NOMO-1 treated with dmso at 0.1 percent for 144 hours (cell line): Measurements from ENCODE around the gene FAM209B.
A peak's percentile ranks its signal among the peaks of the same experiment; 100 is the strongest.
"Not testable (repeated sequence)": the region's sequence is repeated elsewhere in the genome, so short reads cannot be mapped to it uniquely, and the experiment has no call there.

ENCODE experiments used
- DNase-seq: peaks from one replicate; lab custom pipeline; 2025; ENCODE audit not compliant: unreplicated experiment; lab: John Stamatoyannopoulos, UW

FAM209B gene, protein sequence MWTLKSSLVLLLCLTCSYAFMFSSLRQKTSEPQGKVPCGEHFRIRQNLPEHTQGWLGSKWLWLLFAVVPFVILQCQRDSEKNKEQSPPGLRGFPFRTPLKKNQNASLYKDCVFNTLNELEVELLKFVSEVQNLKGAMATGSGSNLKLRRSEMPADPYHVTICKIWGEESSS

DNA sequence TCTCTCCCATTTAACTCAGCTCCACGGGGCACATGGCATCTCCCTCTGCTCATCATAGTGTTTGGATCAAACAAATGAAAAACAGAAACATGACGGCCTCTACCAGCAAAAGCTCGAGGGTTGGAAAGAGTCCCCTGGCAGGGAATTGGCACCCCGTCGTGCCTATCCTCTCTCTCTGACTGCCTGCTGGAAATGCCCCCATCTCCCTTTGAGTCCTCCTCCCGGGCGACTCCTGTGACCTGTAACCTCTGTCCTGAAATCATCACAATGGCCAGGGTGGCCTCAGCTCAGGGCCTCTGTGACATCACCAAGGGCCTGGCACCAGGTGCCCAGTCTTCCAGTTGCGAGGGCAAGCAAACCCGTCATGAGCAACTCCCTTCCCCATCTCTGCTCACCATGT lies at the start of gene FAM209B:
TSS of gene FAM209B (plus strand) at position 301 of the 400 bp plus-strand sequence. CDS start at position 397, 96 bp downstream.
- DNase-seq = not testable (repeated sequence)

- DNase-seq = peak; percentile 74
Measured at GRCh38 chr20:56483970-56484369, 49.1 kb upstream of the FAM209B start.

- peak; percentile 68 for DNase-seq
Measured at GRCh38 chr20:56487216-56487615, 45.8 kb upstream of the FAM209B start.

GRCh38 chr20:56488566-56488965 lies 44.5 kb upstream of the FAM209B start:
- no peak for DNase-seq

DNA sequence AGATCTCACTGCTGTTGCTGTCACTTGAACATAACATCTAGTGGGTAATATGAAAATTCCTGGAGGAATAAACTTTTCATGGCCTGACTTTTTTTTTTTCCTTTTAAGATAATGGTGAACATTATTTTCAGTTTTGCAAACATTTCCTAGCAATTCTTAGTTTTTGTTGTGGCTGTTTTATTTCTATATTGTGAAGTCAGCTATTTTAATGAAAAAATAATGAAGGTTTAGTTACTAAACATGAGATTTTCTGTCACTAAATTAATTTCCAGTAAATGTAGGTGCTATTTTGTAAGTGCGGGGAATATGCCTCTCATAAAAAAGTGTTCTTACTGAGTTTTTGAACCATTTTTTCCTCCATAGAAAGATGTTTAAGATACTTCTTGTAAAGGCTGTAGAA lies 31.9 kb upstream of the FAM209B start:
- no peak for DNase-seq

DNA sequence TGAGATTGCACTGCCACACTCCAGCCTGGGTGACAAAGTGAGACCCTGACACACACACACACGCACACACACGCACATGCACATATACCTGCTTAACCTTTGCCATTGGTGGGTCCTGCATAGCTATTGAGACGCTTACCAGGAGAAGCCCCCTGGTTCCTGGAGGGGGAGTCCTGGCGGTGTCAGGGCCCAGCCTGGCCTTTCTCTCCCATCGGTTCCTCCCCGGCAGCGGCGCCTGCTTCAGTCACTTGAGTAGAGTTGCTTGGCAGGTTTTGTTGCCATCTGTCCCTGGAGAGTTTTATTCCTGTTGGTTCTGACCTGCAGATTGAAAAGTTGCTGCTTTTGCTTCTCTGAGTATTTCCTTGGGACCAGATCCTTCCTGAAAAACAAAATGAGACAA lies 29.1 kb upstream of the FAM209B start:
- no peak for DNase-seq

DNA sequence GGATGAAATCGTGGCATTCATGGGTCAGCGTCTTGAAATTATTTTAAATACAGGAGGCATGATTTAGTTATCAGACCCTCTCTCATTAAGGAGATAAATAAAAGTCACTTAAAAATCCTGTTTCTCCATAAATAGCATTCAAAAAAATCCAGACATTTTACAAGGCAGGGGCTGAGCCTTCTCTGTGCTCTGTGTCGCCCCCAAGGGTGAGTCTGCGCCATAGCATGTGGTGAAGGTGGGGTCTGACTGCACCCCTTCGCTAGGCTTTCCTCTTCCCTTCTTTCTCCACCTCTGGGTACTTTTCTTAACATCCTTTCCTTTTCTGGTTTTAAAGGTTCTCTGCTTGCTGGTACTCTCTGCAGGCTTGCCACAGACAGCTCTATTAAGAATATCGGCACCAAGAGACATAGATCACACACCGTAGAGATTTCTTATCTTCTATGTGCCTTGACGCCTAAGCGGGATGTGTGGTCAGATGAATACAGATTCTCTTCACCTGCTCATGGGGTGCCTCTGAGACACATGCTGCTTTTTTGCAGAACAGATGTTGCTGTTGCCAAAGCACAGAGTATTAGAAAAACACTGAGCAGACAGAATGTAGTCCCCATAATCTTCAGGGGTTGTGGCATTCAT lies 28.6 kb upstream of the FAM209B start:
- no peak for DNase-seq

GRCh38 chr20:56506103-56506502 lies 26.9 kb upstream of the FAM209B start:
- DNase-seq = no peak

GRCh38 chr20:56511926-56512325 lies 21.1 kb upstream of the FAM209B start:
- DNase-seq = no peak

DNA sequence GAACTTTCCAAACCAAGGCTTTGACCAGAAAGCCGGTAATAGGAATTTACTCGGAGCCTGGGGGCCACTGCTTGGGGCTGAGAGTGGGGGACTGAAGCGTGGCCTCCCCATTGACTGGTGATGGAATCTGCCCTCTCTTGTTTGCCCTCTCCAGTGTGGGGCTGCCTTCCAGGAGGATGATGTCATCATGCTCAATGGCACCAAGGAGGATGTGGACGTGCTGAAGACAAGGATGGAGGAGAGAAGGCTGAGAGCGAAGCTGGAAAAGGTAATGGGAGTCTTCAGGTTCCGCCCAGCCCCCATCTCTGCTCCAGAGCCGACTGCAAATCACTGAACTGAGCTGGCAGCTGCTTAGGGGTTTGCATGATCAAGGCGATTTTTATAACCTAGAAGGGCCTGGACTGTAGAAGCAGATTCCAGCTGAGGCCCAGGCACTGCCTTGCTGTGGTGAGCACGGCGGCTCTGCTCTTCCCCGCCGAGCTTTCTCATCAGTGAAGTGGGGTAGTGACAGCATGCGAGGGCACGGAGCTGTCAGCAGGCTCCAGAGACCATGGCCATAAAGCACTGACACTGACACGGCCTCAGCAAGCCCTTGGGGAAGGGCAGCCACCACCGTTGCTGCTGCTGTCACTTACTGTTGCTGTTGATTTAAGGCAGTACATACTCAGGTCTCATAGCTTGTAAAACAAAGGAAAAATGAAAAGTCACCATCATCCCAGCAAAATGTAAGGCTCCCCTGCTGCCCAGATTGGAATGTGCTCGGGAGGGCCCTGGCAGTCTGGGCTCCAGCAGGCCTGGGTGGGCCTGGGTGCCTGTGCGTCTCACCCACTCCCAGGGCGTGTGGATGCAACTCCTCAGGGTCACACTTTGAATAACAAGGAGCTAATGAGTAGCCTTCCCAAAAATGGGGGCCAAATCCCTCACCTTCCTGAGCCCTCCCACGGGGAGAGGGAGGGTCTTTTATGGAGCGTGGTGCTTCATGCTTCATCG lies 19.6 kb upstream of the FAM209B start:
- DNase-seq = no peak

DNA sequence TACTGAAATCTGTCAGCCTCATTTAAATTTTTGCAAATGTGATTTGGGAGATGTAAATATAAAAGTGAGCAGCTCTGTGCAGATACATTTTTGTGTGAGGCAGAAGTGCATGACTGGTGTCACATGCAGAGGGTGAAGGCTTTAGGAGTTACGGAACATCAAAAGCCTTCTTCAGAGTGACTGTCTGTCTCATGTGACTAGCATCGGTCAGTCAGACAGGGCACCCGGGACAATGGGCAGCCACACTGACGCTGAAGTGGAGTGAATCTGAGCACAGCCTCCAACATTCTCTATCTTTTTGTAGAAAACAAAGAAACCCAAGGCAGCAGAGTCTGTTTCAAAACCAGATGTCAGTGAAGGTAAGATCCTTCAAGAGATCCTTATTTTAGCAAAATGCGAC lies 16.4 kb upstream of the FAM209B start:
- DNase-seq = no peak

DNA sequence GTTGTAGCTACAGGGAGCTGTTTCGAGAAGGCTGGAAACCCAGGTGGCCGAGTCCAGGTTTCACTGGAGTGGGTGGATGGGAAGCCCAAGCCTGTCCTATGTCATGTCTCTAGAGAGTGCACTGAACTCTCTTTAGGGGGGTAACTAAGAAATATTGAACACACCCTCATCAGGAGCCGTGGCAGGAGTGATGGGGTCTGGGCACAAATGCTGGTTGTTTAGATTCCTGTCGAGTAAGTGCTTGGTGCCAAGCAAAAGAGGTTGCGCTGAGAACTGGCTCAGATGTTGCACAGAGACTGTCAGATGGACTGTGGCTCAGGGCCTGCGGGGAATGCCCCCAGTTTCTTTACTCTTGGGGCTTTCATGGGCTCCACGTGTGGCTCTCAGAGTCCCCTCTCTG lies 15.8 kb upstream of the FAM209B start:
- DNase-seq = no peak

DNA sequence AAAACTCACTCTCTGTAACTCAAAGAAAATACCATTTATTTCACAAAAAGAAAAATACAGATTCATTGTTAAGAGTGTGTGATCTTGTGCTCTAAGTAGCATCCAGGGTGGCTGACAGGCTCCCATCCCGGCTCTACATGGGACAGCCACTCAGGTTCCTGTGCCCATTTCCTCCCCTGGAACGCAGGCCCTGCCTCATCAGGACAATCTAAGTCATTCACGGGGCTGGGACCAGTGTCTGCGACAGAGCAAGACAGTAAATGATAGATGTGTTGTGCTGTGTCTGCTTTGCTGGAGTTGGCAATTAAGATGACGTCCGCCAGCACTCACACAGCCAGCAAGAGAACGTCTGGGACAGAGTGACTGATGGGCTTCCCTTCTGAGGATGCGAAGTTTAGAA lies 15.4 kb upstream of the FAM209B start:
- no peak for DNase-seq

GRCh38 chr20:56518126-56518525 lies 14.9 kb upstream of the FAM209B start:
- no peak for DNase-seq

GRCh38 chr20:56518721-56519398 lies 14.2 kb upstream of the FAM209B start:
- no peak for DNase-seq

- no peak for DNase-seq
Measured at GRCh38 chr20:56519551-56519950, 13.5 kb upstream of the FAM209B start.

DNA sequence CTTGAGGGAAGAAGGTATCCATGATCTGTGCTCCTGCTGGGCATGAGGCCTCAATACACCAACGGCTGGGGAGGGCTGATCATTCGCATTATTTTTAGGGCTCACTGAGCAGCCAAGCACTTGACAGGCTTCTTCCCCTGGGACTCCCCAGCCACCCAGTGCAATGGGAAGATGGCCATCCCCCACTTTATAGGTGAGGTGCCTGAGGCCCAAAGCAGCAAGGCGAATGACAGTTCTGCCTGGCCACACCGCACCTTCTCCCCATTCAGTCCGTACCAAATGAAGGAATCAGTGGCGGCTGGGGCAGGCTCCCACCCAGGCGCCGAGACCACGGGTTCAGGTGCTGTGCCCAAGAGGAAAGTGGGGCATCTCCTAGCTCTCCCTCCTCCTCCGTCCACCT lies 12.9 kb upstream of the FAM209B start:
- no peak for DNase-seq

- DNase-seq = not testable (repeated sequence)
Measured at GRCh38 chr20:56520746-56521354, 12.2 kb upstream of the FAM209B start.

DNA sequence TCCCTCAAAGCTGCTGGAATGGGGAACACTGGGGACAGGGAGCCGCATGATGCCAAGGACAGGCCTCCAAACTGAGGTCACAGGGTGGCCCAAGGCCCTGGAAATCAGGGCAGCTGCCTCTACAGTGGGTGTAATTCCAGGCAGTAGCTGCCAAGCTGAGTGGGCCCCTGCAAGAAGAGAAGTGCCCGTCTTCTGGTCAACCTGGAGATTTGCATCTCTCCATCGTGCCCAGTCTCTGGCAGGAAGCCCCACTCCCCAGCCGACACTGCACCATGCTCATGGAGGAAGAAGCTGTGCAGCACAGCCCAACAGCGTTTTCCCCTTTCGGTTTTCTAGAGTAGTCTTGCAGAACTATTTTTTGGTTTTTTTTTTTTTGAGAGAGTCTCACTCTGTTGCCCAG lies 10.7 kb upstream of the FAM209B start:
- DNase-seq = no peak

GRCh38 chr20:56524444-56524843 lies 8.6 kb upstream of the FAM209B start, which contains the start of gene FAM209A:
FAM209A (plus strand) TSS chr20:56524744; CDS start chr20:56524809, 65 bp downstream.
- DNase-seq = not testable (repeated sequence)

DNA sequence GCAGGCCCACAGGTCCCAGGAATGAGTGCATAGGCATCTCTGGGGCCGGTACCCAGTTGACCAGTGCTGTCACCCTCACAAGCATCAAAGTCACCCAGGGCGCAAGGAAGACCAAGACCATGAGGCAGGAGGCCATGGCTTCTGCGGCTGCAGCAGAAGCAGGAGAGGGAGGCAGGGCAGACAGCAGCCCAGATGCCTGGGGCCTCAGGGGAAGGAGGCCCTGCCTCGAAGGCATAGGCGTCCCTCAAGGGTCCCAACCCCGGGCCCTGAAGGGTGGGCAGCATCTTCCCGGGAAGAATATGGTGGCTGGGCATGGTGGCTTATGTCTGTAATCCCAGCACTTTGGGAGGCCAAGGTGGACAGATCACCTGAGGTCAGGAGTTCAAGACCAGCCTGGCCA lies 5.5 kb upstream of the FAM209B start:
- DNase-seq = no peak
